Loucy (cell line): Measurements from ENCODE around the gene C11orf65.

Experiments used
- H2AFZ ChIP-seq: fragments of 200-600 bp; sonication (generic); 2 replicates; pipeline ENCODE4 v1.6.0; 2016; ENCODE audit warnings: antibody characterized with exemption, mild to moderate bottlenecking, low read length, moderate library complexity
- H3F3A ChIP-seq: fragments of 200-600 bp; 2 replicates; pipeline ENCODE4 v1.6.0; 2016; ENCODE audit warnings: antibody characterized with exemption, low read depth, mild to moderate bottlenecking
- H3K27me3 ChIP-seq: fragments of 200-600 bp; sonication (generic); 2 replicates; pipeline ENCODE4 v1.6.1; 2014; ENCODE audit warnings: low read length, mild to moderate bottlenecking; ENCODE audit not compliant: insufficient read depth, poor library complexity, severe bottlenecking
- H3K36me3 ChIP-seq: fragments of 200-600 bp; sonication (generic); 2 replicates; pipeline ENCODE4 v1.6.1; 2016; ENCODE audit warnings: low read length; ENCODE audit not compliant: insufficient read depth
- H3K4me1 ChIP-seq: fragments of 200-600 bp; sonication (generic); 2 replicates; pipeline ENCODE4 v1.5.1; 2014; ENCODE audit warnings: low read length, mild to moderate bottlenecking; ENCODE audit not compliant: insufficient read depth, poor library complexity, severe bottlenecking
- H3K4me2 ChIP-seq: fragments of 200-600 bp; sonication (generic); 2 replicates; pipeline ENCODE4 v1.6.0; 2014; ENCODE audit warnings: antibody characterized with exemption, low read length, low read depth, mild to moderate bottlenecking; ENCODE audit not compliant: poor library complexity, severe bottlenecking
- H3K4me3 ChIP-seq: fragments of 200-600 bp; sonication (generic); 2 replicates; pipeline ENCODE4 v1.5.1; 2014; ENCODE audit warnings: low read length, mild to moderate bottlenecking, mixed read lengths; ENCODE audit not compliant: poor library complexity, severe bottlenecking
- H3K79me2 ChIP-seq: fragments of 200-600 bp; sonication (generic); 2 replicates; pipeline ENCODE4 v1.6.1; 2014; ENCODE audit warnings: low read length; ENCODE audit not compliant: insufficient read depth
- H3K9ac ChIP-seq: fragments of 200-600 bp; sonication (generic); 2 replicates; pipeline ENCODE4 v1.6.0; 2014; ENCODE audit warnings: mild to moderate bottlenecking, low read depth, low read length, moderate library complexity; ENCODE audit not compliant: poor library complexity, severe bottlenecking
- H3K9me2 ChIP-seq: fragments of 200-600 bp; sonication (generic); replicated peaks from 2 replicates; pipeline ENCODE4 v1.6.1; 2016; ENCODE audit warnings: low read depth, low read length, mixed read lengths
- H3K9me3 ChIP-seq: fragments of 200-600 bp; sonication (generic); 2 replicates; pipeline ENCODE4 v1.6.1; 2014; ENCODE audit warnings: mild to moderate bottlenecking, antibody characterized with exemption, low read length, low read depth; ENCODE audit not compliant: insufficient read depth
- H4K20me1 ChIP-seq: fragments of 200-600 bp; sonication (generic); 2 replicates; pipeline ENCODE4 v1.6.0; 2014; ENCODE audit warnings: antibody characterized with exemption, low read length, mild to moderate bottlenecking; ENCODE audit not compliant: insufficient read depth, poor library complexity, severe bottlenecking
- EZH2phosphoT487 ChIP-seq: fragments of 200-600 bp; IDR thresholded peaks from 2 replicates; pipeline ENCODE4 v1.6.1; 2018; ENCODE audit warnings: antibody characterized with exemption, mild to moderate bottlenecking, moderate library complexity, borderline replicate concordance
- TF ChIP-seq, protein P1 (sequence below): fragments of 200-600 bp; sonication (generic); conservative IDR thresholded peaks from 2 replicates; pipeline ENCODE4 v1.5.1; 2014; ENCODE audit warnings: mild to moderate bottlenecking, antibody characterized with exemption, low read length

The C11orf65 gene

GRCh38 chr11:108364159-108364558 is 103.2 kb downstream of the C11orf65 start:
- TF ChIP-seq, protein P1, sequence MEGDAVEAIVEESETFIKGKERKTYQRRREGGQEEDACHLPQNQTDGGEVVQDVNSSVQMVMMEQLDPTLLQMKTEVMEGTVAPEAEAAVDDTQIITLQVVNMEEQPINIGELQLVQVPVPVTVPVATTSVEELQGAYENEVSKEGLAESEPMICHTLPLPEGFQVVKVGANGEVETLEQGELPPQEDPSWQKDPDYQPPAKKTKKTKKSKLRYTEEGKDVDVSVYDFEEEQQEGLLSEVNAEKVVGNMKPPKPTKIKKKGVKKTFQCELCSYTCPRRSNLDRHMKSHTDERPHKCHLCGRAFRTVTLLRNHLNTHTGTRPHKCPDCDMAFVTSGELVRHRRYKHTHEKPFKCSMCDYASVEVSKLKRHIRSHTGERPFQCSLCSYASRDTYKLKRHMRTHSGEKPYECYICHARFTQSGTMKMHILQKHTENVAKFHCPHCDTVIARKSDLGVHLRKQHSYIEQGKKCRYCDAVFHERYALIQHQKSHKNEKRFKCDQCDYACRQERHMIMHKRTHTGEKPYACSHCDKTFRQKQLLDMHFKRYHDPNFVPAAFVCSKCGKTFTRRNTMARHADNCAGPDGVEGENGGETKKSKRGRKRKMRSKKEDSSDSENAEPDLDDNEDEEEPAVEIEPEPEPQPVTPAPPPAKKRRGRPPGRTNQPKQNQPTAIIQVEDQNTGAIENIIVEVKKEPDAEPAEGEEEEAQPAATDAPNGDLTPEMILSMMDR: no peak
- no peak for TF ChIP-seq EZH2phosphoT487

GRCh38 chr11:108351468-108351867 is 115.9 kb downstream of the C11orf65 start:
- Histone ChIP-seq H3K9ac (no peak overlapping the region), H3F3A (no peaks in the 10 kb centered on the region), H3K9me2 (no peaks in the 10 kb centered on the region), H3K9me3 (no peaks in the 10 kb centered on the region), H3K4me1 (no peaks in the 10 kb centered on the region), H3K36me3 (peaks cover 23% of the 10 kb centered on the region; the same call in 1 of the 2 replicates), H3K4me2 (no peak overlapping the region), H3K4me3 (no peak overlapping the region), H2AFZ (no peak overlapping the region), H3K79me2 (no peaks in the 10 kb centered on the region), H3K27me3 (no peaks in the 10 kb centered on the region), H4K20me1 (no peaks in the 10 kb centered on the region)
- TF ChIP-seq EZH2phosphoT487: no peak
- TF ChIP-seq, protein P1: no peak

More at GRCh38 chr11:108364159-108364558, 103.2 kb downstream of the C11orf65 start:
- H3F3A ChIP-seq: no peaks in the 10 kb centered on the region
- no peaks in the 10 kb centered on the region; the same call in 1 of the 2 replicates for H3K36me3 ChIP-seq
- no peak overlapping the region for H3K4me2 ChIP-seq
- no peaks in the 10 kb centered on the region for H3K4me1 ChIP-seq
- H3K4me3 ChIP-seq: no peak overlapping the region
- H3K9me2 ChIP-seq: no peaks in the 10 kb centered on the region
- no peaks in the 10 kb centered on the region for H3K9me3 ChIP-seq
- no peak overlapping the region for H3K9ac ChIP-seq
- no peaks in the 10 kb centered on the region for H3K27me3 ChIP-seq
- H2AFZ ChIP-seq: no peak overlapping the region
- no peaks in the 10 kb centered on the region for H3K79me2 ChIP-seq
- H4K20me1 ChIP-seq: no peaks in the 10 kb centered on the region

DNA sequence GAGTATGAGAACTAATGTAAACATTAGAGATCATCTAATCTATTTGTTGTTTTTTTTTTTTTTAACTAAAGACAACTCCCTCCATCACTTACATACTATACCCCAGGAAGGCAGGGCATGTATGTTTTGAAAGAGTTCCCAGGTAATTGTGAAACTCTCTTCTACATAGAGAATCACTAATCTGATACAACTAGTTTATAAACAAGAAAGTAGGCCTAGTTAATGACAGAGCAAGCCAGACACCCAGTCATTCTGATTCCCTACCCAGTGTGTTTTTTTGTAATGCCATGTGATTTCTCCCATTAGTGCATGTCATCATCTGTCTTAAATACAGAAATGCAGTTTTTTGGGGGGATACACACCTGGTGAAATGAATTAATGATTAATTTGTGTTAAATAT is 120.9 kb downstream of the C11orf65 start:
- Histone ChIP-seq H3K9ac (no peak overlapping the region), H3K4me3 (no peak overlapping the region), H3K4me1 (no peaks in the 10 kb centered on the region)

More for the DNA sequence above, 120.9 kb downstream of the C11orf65 start:
- TF ChIP-seq EZH2phosphoT487: no peak
- TF ChIP-seq, protein P1: no peak
- H3K36me3 ChIP-seq: peaks cover 3% of the 10 kb centered on the region; the same call in 1 of the 2 replicates
- no peak overlapping the region for H2AFZ ChIP-seq
- H3K9me3 ChIP-seq: no peaks in the 10 kb centered on the region
- H3K4me2 ChIP-seq: no peak overlapping the region
- H3K27me3 ChIP-seq: no peaks in the 10 kb centered on the region
- no peaks in the 10 kb centered on the region for H3K9me2 ChIP-seq
- H4K20me1 ChIP-seq: no peaks in the 10 kb centered on the region
- H3F3A ChIP-seq: no peaks in the 10 kb centered on the region
- no peaks in the 10 kb centered on the region for H3K79me2 ChIP-seq
